K562 (cell line): ENCODE data around the gene UBE2B. TPM values are rescaled to one million over a fixed set of nuclear protein-coding genes. Genes with fewer than 3 reads are reported as not detected.

Experiments
- ATF1 ChIP-seq, 2 experiments: fragments of 450-650 bp in 1 of 2; IDR thresholded peaks; 2 replicates each; pipeline ENCODE4 v1.6.1; 2016; ENCODE audit warnings: missing compliant biosample characterization in 1 of 2, missing genetic modification characterization in 1 of 2
- C11orf30 ChIP-seq: fragments of 450-650 bp; IDR thresholded peaks from 2 replicates; pipeline ENCODE4 v1.6.1; 2016; ENCODE audit warnings: low read depth, mild to moderate bottlenecking
- CHD1 ChIP-seq: fragments of 200-600 bp; sonication (generic); IDR thresholded peaks from one replicate; pipeline ENCODE4 v1.6.1; 2012; ENCODE audit warnings: mild to moderate bottlenecking, moderate library complexity, low read length, inconsistent platforms
- CREM ChIP-seq: IDR thresholded peaks from 2 replicates; pipeline ENCODE4 v1.6.1; 2014; ENCODE audit warnings: antibody characterized with exemption, low read depth
- ERF ChIP-seq: fragments of 450-650 bp; formaldehyde crosslinking; IDR thresholded peaks from 2 replicates; pipeline ENCODE4 v1.4.0; 2020; ENCODE audit warnings: mild to moderate bottlenecking, mixed read lengths
- HDAC2 ChIP-seq: fragments of 450-650 bp; IDR thresholded peaks from 2 replicates; pipeline ENCODE4 v1.6.1; 2016; ENCODE audit warnings: mild to moderate bottlenecking
- HDGF ChIP-seq: fragments of 450-650 bp; IDR thresholded peaks from 2 replicates; pipeline ENCODE4 v1.6.1; 2016
- IRF2 ChIP-seq: sonication (generic); formaldehyde crosslinking; IDR thresholded peaks from 2 replicates; pipeline ENCODE4 v1.8.1; 2022; ENCODE audit warnings: mild to moderate bottlenecking, missing genetic modification reagents
- JUNB ChIP-seq: fragments of 450-650 bp; formaldehyde crosslinking; conservative IDR thresholded peaks from 2 replicates; pipeline ENCODE4 v1.4.0; 2020; ENCODE audit warnings: mild to moderate bottlenecking
- JUND ChIP-seq, 2 experiments: IDR thresholded peaks; 2 replicates in 1 of 2; 3 replicates in 1 of 2; pipeline ENCODE4 v1.6.1; 2011; ENCODE audit warnings: borderline replicate concordance in 2 of 2, low read depth in 2 of 2, low read length in 2 of 2, improper control_type of control experiment in 1 of 2, missing biosample characterization in 1 of 2, missing genetic modification characterization in 1 of 2, missing genetic modification reagents in 1 of 2
- MCM2 ChIP-seq: fragments of 450-650 bp; IDR thresholded peaks from 2 replicates; pipeline ENCODE4 v1.6.1; 2017; ENCODE audit warnings: low read depth, mild to moderate bottlenecking
- PHF21A ChIP-seq: fragments of 450-650 bp; IDR thresholded peaks from 2 replicates; pipeline ENCODE4 v1.6.1; 2017; ENCODE audit warnings: low read depth, borderline replicate concordance
- PTBP1 ChIP-seq: fragments of 200-400 bp; formaldehyde crosslinking; IDR thresholded peaks from 2 replicates; pipeline ENCODE4 v1.6.1; 2017; ENCODE audit warnings: low read depth, low read length
- RAD51 ChIP-seq: fragments of 450-650 bp; IDR thresholded peaks from 2 replicates; pipeline ENCODE4 v1.7.1; 2016; ENCODE audit warnings: low read depth, mild to moderate bottlenecking, borderline replicate concordance
- TRIM24 ChIP-seq, 2 experiments: fragments of 450-650 bp; IDR thresholded peaks; 2 replicates each; pipeline ENCODE4 v1.6.1; 2016
- ZNF395 ChIP-seq: fragments of 200-800 bp; sonication (Bioruptor generic); IDR thresholded peaks from 2 replicates; pipeline ENCODE4 v1.6.1; 2017; ENCODE audit warnings: missing genetic modification characterization, missing compliant biosample characterization
- ZNF436 ChIP-seq: fragments of 250-450, 450-650 bp; sonication (Bioruptor Pico); formaldehyde crosslinking; IDR thresholded peaks from 2 replicates; pipeline ENCODE4 v1.7.0; 2020; ENCODE audit warnings: mild to moderate bottlenecking
- ZNF707 ChIP-seq: fragments of 250-450 bp; sonication (Bioruptor Pico); conservative IDR thresholded peaks from 2 replicates; pipeline ENCODE4 v1.8.0; 2022; ENCODE audit warnings: inconsistent platforms, mild to moderate bottlenecking, moderate library complexity
- polyA plus RNA-seq, 8 experiments: library from polyadenylated mRNA; depleted of rRNA in 4 of 8; stranded (reverse) in 5 of 8; unstranded in 3 of 8; fragments of >200 nt; fragmentation: Nextera tagmentation in 2 of 8; fragmentation: Illumina TruSeq in 1 of 8; extraction: Ambion mirVana in 2 of 8; extraction: Trizol in 1 of 8; gene quantifications; 2 replicates each; pipeline versions ENCODE4 v1.2.1 to v1.2.3, GENCODE V29; 2011 to 2014; ENCODE audit warnings: inconsistent platforms in 1 of 8, missing spikeins in 1 of 8
- total RNA-seq, 7 experiments: library from RNA; depleted of rRNA in 6 of 7; stranded (reverse); fragments of >200 nt in 6 of 7; fragmentation: Illumina TruSeq in 2 of 7; extraction: Trizol in 2 of 7; gene quantifications; 2 replicates each; pipeline versions ENCODE4 v1.2.1 to v1.2.3, GENCODE V29; 2011 to 2021; ENCODE audit warnings: low replicate concordance in 1 of 7
- TF ChIP-seq, protein P1 (sequence below): fragments of 200-800 bp; sonication (Bioruptor generic); IDR thresholded peaks from 2 replicates; pipeline ENCODE4 v1.6.1; 2016; ENCODE audit warnings: missing genetic modification characterization, missing compliant biosample characterization
- TF ChIP-seq, protein P2 (sequence below): fragments of 250-450 bp; sonication (Bioruptor Pico); IDR thresholded peaks from 2 replicates; pipeline ENCODE4 v1.9.0; 2021; ENCODE audit warnings: mild to moderate bottlenecking, inconsistent platforms

Gene UBE2B
- total and polyA plus RNA-seq, 9 of the 15 experiments (the other 6 are each of a cell fraction or from before 2014, with no cell fraction given), result 13.1 to 198 (median 75.5) TPM

DNA sequence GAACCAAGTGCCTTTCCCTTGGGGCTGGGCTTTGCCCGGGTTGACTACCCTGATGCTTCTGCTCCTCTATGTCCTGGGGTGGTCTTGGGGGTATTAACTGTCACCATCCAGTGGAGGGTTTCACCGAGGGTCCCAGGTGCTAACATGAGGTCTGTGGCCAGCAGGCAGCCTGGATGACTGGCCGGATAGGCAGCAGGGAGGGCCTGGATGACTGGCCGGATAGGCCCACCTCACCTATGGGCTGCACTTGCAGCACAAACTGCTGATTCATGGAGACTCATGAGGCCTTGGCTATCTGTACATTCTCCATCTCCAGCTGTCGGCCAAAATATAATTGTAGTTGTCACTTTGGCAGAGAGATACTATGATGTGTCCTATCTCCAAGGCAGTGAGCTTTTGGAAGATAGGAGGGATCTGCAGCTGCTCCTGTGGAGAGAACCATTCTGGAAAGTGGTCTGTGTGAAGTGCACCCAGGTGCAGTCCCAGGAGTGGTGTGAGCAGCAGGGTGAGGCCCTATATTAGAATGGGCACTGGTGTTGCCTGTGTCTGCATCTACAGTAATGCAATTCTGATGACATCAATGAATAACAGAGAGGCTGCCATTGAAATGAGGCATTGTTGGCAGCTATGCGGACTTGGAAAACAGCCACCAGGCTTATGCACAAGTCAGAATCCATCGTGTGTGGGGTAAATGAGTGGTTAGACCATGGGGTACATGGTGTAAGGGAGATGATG, 66.6 kb downstream of the UBE2B start (continued):
- TF ChIP-seq TRIM24 (IDR thresholded peaks at IDR 0.05) (peak; percentile 90 to 94), CHD1 (no peak), HDAC2 (peak; percentile 88), ZNF436 (CRISPR knock-in tag) (0 out of 2 replicates have a peak, but pooled peaks have one; percentile 26), PTBP1 (no peak), ATF1 (CRISPR knock-in tag; IDR thresholded peaks at IDR 0.05) (no peak), ATF1 (tag; IDR thresholded peaks at IDR 0.05) (peak; percentile 60; the same call in 1 of the 2 replicates), JUNB (no peak), HDGF (0 out of 2 replicates have a peak, but pooled peaks have one; percentile 25), ERF (CRISPR knock-in tag) (no peak), PHF21A (no peak), IRF2 (CRISPR knock-in tag) (no peak), ZNF707 (no peak), JUND (IDR thresholded peaks at IDR 0.05; ENCODE audit: borderline replicate concordance, low read depth, low read length) (peak; percentile 64; the same call in 1 of the 2 replicates), JUND (tag; IDR thresholded peaks at IDR 0.05; ENCODE audit: borderline replicate concordance, low read depth, low read length) (peak; percentile 75; the same call in 2 of the 3 replicates), MCM2 (no peak), CREM (peak; percentile 44; the same call in 1 of the 2 replicates), RAD51 (peak; percentile 34; the same call in 1 of the 2 replicates), ZNF395 (CRISPR knock-in tag) (peak; percentile 89; the same call in 1 of the 2 replicates), C11orf30 (peak; percentile 99)
- TF ChIP-seq, protein P1, sequence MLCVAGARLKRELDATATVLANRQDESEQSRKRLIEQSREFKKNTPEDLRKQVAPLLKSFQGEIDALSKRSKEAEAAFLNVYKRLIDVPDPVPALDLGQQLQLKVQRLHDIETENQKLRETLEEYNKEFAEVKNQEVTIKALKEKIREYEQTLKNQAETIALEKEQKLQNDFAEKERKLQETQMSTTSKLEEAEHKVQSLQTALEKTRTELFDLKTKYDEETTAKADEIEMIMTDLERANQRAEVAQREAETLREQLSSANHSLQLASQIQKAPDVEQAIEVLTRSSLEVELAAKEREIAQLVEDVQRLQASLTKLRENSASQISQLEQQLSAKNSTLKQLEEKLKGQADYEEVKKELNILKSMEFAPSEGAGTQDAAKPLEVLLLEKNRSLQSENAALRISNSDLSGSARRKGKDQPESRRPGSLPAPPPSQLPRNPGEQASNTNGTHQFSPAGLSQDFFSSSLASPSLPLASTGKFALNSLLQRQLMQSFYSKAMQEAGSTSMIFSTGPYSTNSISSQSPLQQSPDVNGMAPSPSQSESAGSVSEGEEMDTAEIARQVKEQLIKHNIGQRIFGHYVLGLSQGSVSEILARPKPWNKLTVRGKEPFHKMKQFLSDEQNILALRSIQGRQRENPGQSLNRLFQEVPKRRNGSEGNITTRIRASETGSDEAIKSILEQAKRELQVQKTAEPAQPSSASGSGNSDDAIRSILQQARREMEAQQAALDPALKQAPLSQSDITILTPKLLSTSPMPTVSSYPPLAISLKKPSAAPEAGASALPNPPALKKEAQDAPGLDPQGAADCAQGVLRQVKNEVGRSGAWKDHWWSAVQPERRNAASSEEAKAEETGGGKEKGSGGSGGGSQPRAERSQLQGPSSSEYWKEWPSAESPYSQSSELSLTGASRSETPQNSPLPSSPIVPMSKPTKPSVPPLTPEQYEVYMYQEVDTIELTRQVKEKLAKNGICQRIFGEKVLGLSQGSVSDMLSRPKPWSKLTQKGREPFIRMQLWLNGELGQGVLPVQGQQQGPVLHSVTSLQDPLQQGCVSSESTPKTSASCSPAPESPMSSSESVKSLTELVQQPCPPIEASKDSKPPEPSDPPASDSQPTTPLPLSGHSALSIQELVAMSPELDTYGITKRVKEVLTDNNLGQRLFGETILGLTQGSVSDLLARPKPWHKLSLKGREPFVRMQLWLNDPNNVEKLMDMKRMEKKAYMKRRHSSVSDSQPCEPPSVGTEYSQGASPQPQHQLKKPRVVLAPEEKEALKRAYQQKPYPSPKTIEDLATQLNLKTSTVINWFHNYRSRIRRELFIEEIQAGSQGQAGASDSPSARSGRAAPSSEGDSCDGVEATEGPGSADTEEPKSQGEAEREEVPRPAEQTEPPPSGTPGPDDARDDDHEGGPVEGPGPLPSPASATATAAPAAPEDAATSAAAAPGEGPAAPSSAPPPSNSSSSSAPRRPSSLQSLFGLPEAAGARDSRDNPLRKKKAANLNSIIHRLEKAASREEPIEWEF, result peak; percentile 53; the same call in 1 of the 2 replicates
- TF ChIP-seq, protein P2, sequence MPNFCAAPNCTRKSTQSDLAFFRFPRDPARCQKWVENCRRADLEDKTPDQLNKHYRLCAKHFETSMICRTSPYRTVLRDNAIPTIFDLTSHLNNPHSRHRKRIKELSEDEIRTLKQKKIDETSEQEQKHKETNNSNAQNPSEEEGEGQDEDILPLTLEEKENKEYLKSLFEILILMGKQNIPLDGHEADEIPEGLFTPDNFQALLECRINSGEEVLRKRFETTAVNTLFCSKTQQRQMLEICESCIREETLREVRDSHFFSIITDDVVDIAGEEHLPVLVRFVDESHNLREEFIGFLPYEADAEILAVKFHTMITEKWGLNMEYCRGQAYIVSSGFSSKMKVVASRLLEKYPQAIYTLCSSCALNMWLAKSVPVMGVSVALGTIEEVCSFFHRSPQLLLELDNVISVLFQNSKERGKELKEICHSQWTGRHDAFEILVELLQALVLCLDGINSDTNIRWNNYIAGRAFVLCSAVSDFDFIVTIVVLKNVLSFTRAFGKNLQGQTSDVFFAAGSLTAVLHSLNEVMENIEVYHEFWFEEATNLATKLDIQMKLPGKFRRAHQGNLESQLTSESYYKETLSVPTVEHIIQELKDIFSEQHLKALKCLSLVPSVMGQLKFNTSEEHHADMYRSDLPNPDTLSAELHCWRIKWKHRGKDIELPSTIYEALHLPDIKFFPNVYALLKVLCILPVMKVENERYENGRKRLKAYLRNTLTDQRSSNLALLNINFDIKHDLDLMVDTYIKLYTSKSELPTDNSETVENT, result no peak
